Panc1 (cell line): ENCODE data around the gene FAAP100. TPM values are rescaled to one million over a fixed set of nuclear protein-coding genes. Genes with fewer than 3 reads are reported as not detected.

Experiments used
- ATAC-seq: fragments of 200-7000 bp; cut with Tn5 transposase; 2 replicates; pipeline ENCODE4 v1.9.1; 2020; ENCODE audit warnings: mild to moderate bottlenecking, moderate library complexity
- BruUV-seq: library from RNA; stranded (reverse); fragments of 400-500 nt; replicated peaks from 2 replicates; lab custom pipeline; 2021; lab: Mats Ljungman, UMichigan
- CTCF ChIA-PET: fragments of 300-600 bp; sonication (Branson Sonifier 250); formaldehyde crosslinking; loops from one replicate; lab custom pipeline; 2022; ENCODE audit warnings: antibody characterized with exemption; lab: Charles Lee
- POLR2A ChIA-PET: fragments of 300-600 bp; sonication (Branson Sonifier 250); formaldehyde crosslinking; loops from one replicate; lab custom pipeline; 2022; ENCODE audit warnings: antibody characterized with exemption; lab: Charles Lee
- DNase-seq: peaks from one replicate; pipeline ENCODE4 v3.0.0-alpha.2; 2010; ENCODE audit warnings: low read depth, low spot score
- H3K27ac ChIP-seq: 2 replicates; pipeline ENCODE4 v1.5.1; 2011; ENCODE audit warnings: mild to moderate bottlenecking, low read length, inconsistent platforms
- H3K27me3 ChIP-seq: fragments of 200-500 bp; sonication (Bioruptor generic); 2 replicates; pipeline ENCODE4 v1.6.0; 2014; ENCODE audit warnings: low read length, inconsistent platforms; ENCODE audit not compliant: control insufficient read depth, insufficient read depth
- H3K36me3 ChIP-seq: fragments of 200-500 bp; sonication (Bioruptor generic); 2 replicates; pipeline ENCODE4 v1.5.1; 2014; ENCODE audit warnings: inconsistent platforms, mild to moderate bottlenecking, low read length, moderate library complexity; ENCODE audit not compliant: control insufficient read depth, insufficient read depth
- H3K4me1 ChIP-seq: 2 replicates; pipeline ENCODE4 v1.5.1; 2011; ENCODE audit warnings: inconsistent platforms, mild to moderate bottlenecking, low read length, moderate library complexity; ENCODE audit not compliant: control insufficient read depth, insufficient read depth
- H3K4me3 ChIP-seq, 2 experiments: 2 replicates each; pipeline ENCODE4 v1.5.1; 2011 to 2012; ENCODE audit warnings: low read depth in 2 of 2, low read length in 2 of 2, mild to moderate bottlenecking in 2 of 2, inconsistent platforms in 1 of 2, moderate library complexity in 1 of 2
- H3K9me3 ChIP-seq: fragments of 200-500 bp; sonication (Bioruptor generic); 2 replicates; pipeline ENCODE4 v1.5.1; 2014; ENCODE audit warnings: low read depth, mild to moderate bottlenecking, inconsistent platforms, low read length, moderate library complexity; ENCODE audit not compliant: control insufficient read depth, insufficient read depth
- POLR2AphosphoS5 ChIP-seq: IDR thresholded peaks from 2 replicates; pipeline ENCODE4 v1.6.1; 2012; ENCODE audit warnings: mild to moderate bottlenecking, low read depth, low read length, moderate library complexity
- SIN3A ChIP-seq: IDR thresholded peaks from 2 replicates; pipeline ENCODE4 v1.6.1; 2012; ENCODE audit warnings: low read depth, mild to moderate bottlenecking, low read length, moderate library complexity, borderline replicate concordance; ENCODE audit not compliant: insufficient read depth
- TCF7L2 ChIP-seq: IDR thresholded peaks from 2 replicates; pipeline ENCODE4 v1.6.1; 2011; ENCODE audit warnings: mild to moderate bottlenecking, low read depth, low read length, inconsistent platforms
- in situ Hi-C: cut with HindIII; loops from 2 replicates; pipeline ENCODE4 v1.10.0; 2016; ENCODE audit warnings: low sequenced_read_pairs, low pct_unique_long_range_greater_than_20kb
- intact Hi-C: fragments of 100-400 bp; cut with micrococcal nuclease; formaldehyde crosslinking; loops from one replicate; pipeline ENCODE4 v1.10.0; 2022; ENCODE audit not compliant: unreplicated experiment
- total RNA-seq: library from RNA; stranded (reverse); gene quantifications from one replicate; pipeline ENCODE4 v1.2.1, GENCODE V29; 2021; ENCODE audit not compliant: unreplicated experiment
- TF ChIP-seq, protein P1 (sequence below), 2 experiments: IDR thresholded peaks; 2 replicates each; pipeline ENCODE4 v1.6.1; 2011 to 2012; ENCODE audit warnings: low read depth in 2 of 2, control low read depth in 1 of 2, low read length in 1 of 2, mild to moderate bottlenecking in 1 of 2, moderate library complexity in 1 of 2; ENCODE audit not compliant: insufficient read depth in 1 of 2
- TF ChIP-seq, protein P2 (sequence below): fragments of 450-650 bp; IDR thresholded peaks from 2 replicates; pipeline ENCODE4 v1.5.1; 2017; ENCODE audit warnings: mild to moderate bottlenecking

FAAP100 gene
- total RNA-seq, 1 experiment from 2014 or later: 265 TPM

DNA sequence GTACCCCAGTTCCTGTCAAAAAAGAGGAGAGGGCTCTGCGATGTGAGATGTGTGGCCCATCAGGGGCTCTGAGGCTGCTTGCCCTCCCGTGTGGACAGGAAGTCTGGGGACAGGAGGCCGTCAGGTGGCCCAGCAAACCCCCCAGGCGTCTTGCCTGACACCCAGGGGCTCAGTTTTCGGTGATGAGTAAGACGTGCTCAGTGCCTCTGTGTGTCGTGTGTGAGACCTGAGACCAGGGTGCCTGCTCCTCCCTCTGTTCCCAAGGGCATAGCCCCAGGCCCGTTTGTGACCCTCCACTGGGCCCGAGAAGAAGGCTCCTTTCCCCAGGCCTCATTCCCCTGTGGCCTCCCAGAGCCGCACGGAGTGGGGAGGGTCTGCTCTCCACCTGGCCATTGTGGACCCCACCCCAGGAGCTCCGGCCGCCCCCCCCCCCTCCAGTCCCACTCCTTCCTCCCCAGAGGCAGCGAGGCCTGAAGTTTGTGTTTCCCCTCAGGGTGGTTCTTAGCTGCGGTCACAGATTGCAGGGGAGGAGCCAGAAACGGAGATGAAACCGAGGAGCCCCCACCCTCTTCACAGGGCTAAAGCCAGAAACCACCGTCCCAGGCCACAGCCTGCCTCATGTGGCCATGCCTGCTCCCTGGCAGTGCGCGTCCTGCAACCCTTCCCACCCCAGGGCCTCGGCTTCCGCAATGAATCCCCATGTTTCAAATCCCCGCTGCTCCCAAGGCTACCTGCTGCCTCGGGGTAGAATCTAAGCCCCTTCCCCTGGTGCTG is 34.6 kb downstream of the FAAP100 start:
- ChIA-PET CTCF (no interaction called here), POLR2A (interaction anchor here (0.6 to 1.1 kb wide), 3 partner anchors 9 to 84 kb away, joined by 6 to 20 read pairs (median 11); no protein-coding TSS in a partner anchor)
- no TSS peak for BruUV-seq

DNA sequence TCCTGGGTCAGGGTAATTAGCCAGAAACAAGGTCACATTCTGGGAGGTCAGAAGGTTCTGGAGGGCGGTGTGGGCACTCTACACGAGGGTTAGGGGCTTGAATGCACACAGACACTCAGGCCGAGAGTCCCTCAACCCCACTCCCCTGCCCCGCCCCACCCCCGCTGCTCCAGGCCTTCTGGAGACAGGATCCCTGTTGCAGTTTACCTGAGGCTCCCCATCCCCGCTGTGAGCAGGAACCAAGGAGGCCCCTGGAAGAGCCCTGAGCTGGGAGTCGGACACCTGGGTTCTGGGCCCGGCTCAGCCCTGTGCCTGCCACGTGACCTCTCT is 35.2 kb downstream of the FAAP100 start:
- no TSS peak for BruUV-seq
- in situ Hi-C loops (no loop called here), intact Hi-C loops (loop anchor here (5.0 kb wide), 1 partner anchor 125 kb away; no protein-coding TSS in a partner anchor)
- DNase-seq: no peak
- Histone ChIP-seq H3K9me3 (no peaks in the 10 kb centered on the region), H3K36me3 (peaks cover 4% of the 10 kb centered on the region; the same call in 1 of the 2 replicates), H3K27me3 (no peaks in the 10 kb centered on the region), H3K4me1 (peaks cover 36% of the 10 kb centered on the region), H3K27ac (peak overlapping the region; percentile 93), H3K4me3 (peak overlapping the region; percentile 68 to 82)
- TF ChIP-seq, protein P1, sequence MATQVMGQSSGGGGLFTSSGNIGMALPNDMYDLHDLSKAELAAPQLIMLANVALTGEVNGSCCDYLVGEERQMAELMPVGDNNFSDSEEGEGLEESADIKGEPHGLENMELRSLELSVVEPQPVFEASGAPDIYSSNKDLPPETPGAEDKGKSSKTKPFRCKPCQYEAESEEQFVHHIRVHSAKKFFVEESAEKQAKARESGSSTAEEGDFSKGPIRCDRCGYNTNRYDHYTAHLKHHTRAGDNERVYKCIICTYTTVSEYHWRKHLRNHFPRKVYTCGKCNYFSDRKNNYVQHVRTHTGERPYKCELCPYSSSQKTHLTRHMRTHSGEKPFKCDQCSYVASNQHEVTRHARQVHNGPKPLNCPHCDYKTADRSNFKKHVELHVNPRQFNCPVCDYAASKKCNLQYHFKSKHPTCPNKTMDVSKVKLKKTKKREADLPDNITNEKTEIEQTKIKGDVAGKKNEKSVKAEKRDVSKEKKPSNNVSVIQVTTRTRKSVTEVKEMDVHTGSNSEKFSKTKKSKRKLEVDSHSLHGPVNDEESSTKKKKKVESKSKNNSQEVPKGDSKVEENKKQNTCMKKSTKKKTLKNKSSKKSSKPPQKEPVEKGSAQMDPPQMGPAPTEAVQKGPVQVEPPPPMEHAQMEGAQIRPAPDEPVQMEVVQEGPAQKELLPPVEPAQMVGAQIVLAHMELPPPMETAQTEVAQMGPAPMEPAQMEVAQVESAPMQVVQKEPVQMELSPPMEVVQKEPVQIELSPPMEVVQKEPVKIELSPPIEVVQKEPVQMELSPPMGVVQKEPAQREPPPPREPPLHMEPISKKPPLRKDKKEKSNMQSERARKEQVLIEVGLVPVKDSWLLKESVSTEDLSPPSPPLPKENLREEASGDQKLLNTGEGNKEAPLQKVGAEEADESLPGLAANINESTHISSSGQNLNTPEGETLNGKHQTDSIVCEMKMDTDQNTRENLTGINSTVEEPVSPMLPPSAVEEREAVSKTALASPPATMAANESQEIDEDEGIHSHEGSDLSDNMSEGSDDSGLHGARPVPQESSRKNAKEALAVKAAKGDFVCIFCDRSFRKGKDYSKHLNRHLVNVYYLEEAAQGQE (IDR thresholded peaks at IDR 0.05; ENCODE audit: insufficient read depth in 1 of 2, low read depth in 2 of 2, low read length in 1 of 2): no peak
- TF ChIP-seq, protein P2, sequence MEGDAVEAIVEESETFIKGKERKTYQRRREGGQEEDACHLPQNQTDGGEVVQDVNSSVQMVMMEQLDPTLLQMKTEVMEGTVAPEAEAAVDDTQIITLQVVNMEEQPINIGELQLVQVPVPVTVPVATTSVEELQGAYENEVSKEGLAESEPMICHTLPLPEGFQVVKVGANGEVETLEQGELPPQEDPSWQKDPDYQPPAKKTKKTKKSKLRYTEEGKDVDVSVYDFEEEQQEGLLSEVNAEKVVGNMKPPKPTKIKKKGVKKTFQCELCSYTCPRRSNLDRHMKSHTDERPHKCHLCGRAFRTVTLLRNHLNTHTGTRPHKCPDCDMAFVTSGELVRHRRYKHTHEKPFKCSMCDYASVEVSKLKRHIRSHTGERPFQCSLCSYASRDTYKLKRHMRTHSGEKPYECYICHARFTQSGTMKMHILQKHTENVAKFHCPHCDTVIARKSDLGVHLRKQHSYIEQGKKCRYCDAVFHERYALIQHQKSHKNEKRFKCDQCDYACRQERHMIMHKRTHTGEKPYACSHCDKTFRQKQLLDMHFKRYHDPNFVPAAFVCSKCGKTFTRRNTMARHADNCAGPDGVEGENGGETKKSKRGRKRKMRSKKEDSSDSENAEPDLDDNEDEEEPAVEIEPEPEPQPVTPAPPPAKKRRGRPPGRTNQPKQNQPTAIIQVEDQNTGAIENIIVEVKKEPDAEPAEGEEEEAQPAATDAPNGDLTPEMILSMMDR: no peak
- TF ChIP-seq TCF7L2 (no peak), POLR2AphosphoS5 (no peak; the same call in 1 of the 2 replicates), SIN3A (0 out of 2 replicates have a peak, but pooled peaks have one; percentile 35)
- POLR2A ChIA-PET: interaction anchor here (0.6 kb wide), 1 partner anchor 11 kb away, joined by 6 read pairs; no protein-coding TSS in a partner anchor
- no peak for ATAC-seq
- CTCF ChIA-PET: no interaction called here

More for the DNA sequence above, 34.6 kb downstream of the FAAP100 start:
- in situ Hi-C loops: no loop called here
- Histone ChIP-seq H3K4me1 (peaks cover 36% of the 10 kb centered on the region), H3K36me3 (no peaks in the 10 kb centered on the region; the same call in 1 of the 2 replicates), H3K27me3 (no peaks in the 10 kb centered on the region), H3K4me3 (peak overlapping the region; percentile 61 to 68), H3K27ac (peak overlapping the region; percentile 93), H3K9me3 (no peaks in the 10 kb centered on the region)
- ATAC-seq (peak; percentile 6; the same call in 1 of the 2 replicates), DNase-seq (no peak)
- intact Hi-C loops: loop anchor here (5.0 kb wide), 1 partner anchor 125 kb away; no protein-coding TSS in a partner anchor
- TF ChIP-seq POLR2AphosphoS5 (peak; percentile 22), SIN3A (0 out of 2 replicates have a peak, but pooled peaks have one; percentile 17), TCF7L2 (no peak)
